Fibroblast of villous mesenchyme (primary cell): ENCODE results near the gene GPR132. TPM values are rescaled to one million over a fixed set of nuclear protein-coding genes. Genes with fewer than 3 reads are reported as not detected.

Experiments
- DNase-seq: peaks from one replicate; pipeline ENCODE4 v3.0.0-alpha.2; 2010; ENCODE audit warnings: low read depth
- H3K4me3 ChIP-seq: 2 replicates; pipeline ENCODE4 v1.5.1; 2011; ENCODE audit warnings: low read depth, mild to moderate bottlenecking, low read length
- small RNA-seq: library from RNA; depleted of rRNA; stranded (forward); fragments of <200 nt; gene quantifications from one replicate; pipeline ENCODE3, GENCODE V24; 2012
- total RNA-seq: library from RNA; depleted of rRNA; stranded (reverse); fragments of >200 nt; gene quantifications from 2 replicates; pipeline ENCODE4 v1.2.3, GENCODE V29; 2012
- TF ChIP-seq, protein P1 (sequence below): IDR thresholded peaks from 2 replicates; pipeline ENCODE4 v1.5.1; 2012; ENCODE audit warnings: low read depth, mild to moderate bottlenecking, low read length; ENCODE audit not compliant: insufficient read depth

Gene GPR132
- total RNA-seq, 1 donor = not detected

DNA sequence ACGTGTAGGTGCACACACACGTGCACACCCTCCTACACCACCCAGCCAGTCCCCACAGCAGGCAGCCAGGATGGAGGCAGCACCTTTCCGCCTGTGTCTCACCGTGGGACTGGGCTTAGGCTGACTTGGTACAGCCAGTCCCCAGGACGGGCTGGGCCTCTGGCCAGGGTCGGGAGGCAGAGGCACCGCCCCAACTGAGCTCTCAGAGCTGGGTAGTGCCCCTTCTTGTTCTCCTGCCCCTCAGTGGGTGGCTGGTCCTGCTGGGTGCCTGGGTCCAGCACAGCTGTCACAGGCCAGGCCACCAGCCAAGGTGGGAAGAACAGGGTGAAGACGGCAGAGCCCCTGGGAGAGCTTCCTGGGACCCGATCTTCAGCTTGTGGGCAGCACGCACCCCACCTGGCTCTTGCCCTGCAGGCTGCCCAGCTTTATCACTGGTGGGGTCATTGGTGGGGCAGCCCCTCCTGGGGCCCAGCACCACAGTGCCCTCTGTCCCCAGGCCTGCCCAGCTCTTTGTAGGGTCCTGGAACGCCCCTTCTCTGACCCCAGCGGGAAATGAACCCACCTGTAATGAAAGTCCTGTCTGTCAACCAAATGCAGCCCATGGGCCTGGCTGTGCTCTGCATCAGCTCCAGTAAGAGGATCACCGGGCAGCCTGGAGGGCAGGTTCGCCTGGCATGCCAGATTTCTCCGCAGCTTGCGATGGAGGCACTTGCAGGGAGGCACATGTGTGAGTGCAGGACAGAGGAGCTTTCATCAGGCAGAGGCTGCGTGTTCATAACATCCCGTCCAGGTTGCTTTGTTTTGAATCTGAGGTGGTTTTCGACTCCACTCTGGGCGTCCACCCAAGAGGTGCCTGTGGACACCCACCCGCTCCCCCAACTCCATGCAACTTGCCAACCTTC is 59.0 kb downstream of the GPR132 start:
- no peak overlapping the region for H3K4me3 ChIP-seq
- no peak for DNase-seq
- TF ChIP-seq, protein P1, sequence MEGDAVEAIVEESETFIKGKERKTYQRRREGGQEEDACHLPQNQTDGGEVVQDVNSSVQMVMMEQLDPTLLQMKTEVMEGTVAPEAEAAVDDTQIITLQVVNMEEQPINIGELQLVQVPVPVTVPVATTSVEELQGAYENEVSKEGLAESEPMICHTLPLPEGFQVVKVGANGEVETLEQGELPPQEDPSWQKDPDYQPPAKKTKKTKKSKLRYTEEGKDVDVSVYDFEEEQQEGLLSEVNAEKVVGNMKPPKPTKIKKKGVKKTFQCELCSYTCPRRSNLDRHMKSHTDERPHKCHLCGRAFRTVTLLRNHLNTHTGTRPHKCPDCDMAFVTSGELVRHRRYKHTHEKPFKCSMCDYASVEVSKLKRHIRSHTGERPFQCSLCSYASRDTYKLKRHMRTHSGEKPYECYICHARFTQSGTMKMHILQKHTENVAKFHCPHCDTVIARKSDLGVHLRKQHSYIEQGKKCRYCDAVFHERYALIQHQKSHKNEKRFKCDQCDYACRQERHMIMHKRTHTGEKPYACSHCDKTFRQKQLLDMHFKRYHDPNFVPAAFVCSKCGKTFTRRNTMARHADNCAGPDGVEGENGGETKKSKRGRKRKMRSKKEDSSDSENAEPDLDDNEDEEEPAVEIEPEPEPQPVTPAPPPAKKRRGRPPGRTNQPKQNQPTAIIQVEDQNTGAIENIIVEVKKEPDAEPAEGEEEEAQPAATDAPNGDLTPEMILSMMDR = no peak

DNA sequence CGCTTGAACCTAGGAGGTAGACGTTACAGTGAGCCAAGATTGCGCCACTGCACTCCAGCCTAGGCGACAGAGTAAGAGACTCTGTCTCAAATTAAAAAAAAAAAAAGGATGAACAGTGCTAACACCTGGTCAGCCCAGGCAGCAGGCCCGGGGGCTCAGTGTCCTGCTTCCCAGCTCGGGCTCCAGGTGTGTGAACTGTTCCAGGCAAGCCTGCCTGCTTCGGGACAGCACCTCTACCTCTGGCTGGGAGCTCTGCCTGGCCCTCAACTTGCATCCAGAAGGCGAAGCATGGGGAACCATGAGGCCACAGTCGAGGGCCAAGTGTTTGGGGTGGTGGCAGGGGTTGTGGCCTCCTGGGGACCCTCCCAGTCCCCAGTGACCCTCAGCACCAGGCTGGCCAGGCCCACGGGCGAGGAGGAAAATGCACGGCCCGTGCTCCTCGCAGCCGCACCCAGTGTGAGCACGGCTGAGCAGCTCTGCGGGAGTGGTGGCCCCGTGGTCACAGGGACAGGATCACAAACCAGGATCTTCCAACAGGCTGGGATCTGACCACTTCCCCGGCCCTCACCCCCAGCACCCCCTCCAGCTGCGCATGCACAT is 59.8 kb downstream of the GPR132 start:
- no peak overlapping the region for H3K4me3 ChIP-seq
- DNase-seq = no peak
- TF ChIP-seq, protein P1 = no peak

Small RNAs within 50 kb of the gene (small RNA-seq; reads per million reads assigned to genes)
- not detected for gene AL512356.2

Other genes starting within 250 kb of the GPR132 start
- gene CEP170B, start 200.2 kb downstream of the GPR132 start, total RNA-seq = 19.4 and 22.5 TPM in 2 replicates
- gene PLD4, start 140.6 kb downstream of the GPR132 start, total RNA-seq = under 0.01 TPM in 1 of 2 replicates, not detected in the other
- 32.2 and 32.4 TPM in 2 replicates for gene AHNAK2, start 87.1 kb downstream of the GPR132 start, total RNA-seq
- 5.8 and 6.9 TPM in 2 replicates for gene CLBA1, start 79.6 kb downstream of the GPR132 start, total RNA-seq
- 22.2 and 22.5 TPM in 2 replicates for gene CDCA4, start 44.3 kb downstream of the GPR132 start, total RNA-seq
- gene JAG2, start 103.3 kb upstream of the GPR132 start, total RNA-seq = 0.86 and 1.9 TPM in 2 replicates
- 17.7 and 20.0 TPM in 2 replicates for gene NUDT14, start 115.9 kb upstream of the GPR132 start, total RNA-seq
- 42.7 and 52.8 TPM in 2 replicates for gene BTBD6, start 183.1 kb upstream of the GPR132 start, total RNA-seq
- gene BRF1, start 235.6 kb upstream of the GPR132 start, total RNA-seq = 32.8 and 41.2 TPM in 2 replicates
- 35.0 and 50.3 TPM in 2 replicates for gene PACS2, start 249.3 kb upstream of the GPR132 start, total RNA-seq